Epithelial cell of alveolus of lung (primary cell): ENCODE data around the gene SAMD9L. TPM values are rescaled to one million over a fixed set of nuclear protein-coding genes. Genes with fewer than 3 reads are reported as not detected.

ENCODE experiments used
- total RNA-seq: library from RNA; depleted of rRNA; stranded (reverse); fragments of >200 nt; gene quantifications from 2 replicates; pipeline ENCODE4 v1.2.1, GENCODE V29; 2015

SAMD9L gene
- 1.0 and 6.6 TPM in 2 replicates for total RNA-seq

GRCh38 chr7:93148144-93148543 is at the start of gene SAMD9L:
Gene SAMD9L (minus strand): TSS chr7:93148385. CDS start chr7:93135971, 12,414 bp downstream.

GRCh38 chr7:93117852-93118530 is 30.2 kb downstream of the SAMD9L start, which contains the start of gene SAMD9:
Gene SAMD9 (minus strand): TSS chr7:93117979. CDS start chr7:93106097, 11,882 bp downstream.

Other genes starting within 250 kb of the SAMD9L start
- 7.7 and 12.9 TPM in 2 replicates for gene SAMD9, start 30.4 kb downstream of the SAMD9L start, total RNA-seq
- gene HEPACAM2, start 78.1 kb upstream of the SAMD9L start, total RNA-seq = not detected in 2 replicates
- gene VPS50, start 84.0 kb upstream of the SAMD9L start, total RNA-seq = 9.8 and 24.4 TPM in 2 replicates